ENCODE results near the gene KDM2A.
A peak's percentile ranks its signal among the peaks of the same experiment; 100 is the strongest.

Gene KDM2A

GRCh38 chr11:67238894-67239782 lies 120.1 kb downstream of the KDM2A start:
- DNase-seq (ENCODE audit: low spot score): no peak

- peak; percentile 99 for DNase-seq (ENCODE audit: low spot score)
Observed at GRCh38 chr11:67239783-67240575, 120.9 kb downstream of the KDM2A start.

DNA sequence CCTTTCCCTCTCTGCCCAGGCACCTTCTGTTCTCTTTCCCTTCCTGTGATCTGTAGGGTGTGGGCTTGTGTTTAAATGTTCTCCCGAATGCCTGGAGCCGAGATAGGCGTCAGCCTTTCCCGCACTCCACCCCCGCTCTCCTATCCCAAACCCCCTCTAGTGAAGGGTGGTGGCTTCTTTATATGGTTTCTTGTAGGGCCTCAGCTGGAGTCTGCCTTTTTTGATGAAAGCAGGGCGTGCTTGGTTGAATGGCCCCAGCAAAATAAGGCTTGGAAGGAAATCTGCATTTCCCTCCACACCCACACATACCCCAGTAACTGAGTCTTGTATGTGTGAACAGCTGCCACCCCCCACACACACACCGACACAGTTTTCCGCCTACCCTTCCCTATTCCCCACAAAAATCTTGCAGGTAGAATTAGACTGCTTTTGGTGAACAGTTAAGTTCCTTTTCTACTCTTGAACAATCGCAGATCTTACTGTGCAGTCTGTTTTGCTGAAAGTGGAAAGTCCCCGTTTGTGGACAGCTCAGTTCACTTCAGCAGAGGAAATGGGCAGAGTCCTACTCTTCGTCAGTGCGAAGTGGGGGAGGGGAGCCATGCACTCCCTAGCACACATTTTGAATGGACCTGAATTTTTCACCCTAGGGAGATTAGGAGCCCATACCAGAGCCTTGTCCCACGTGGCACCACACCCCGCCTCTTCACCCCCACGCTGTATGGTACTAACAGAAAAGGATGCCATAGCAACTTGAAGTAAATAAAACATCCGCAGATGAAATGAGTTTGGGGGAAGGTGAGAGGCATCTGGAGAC lies 121.7 kb downstream of the KDM2A start:
- DNase-seq (ENCODE audit: low spot score): peak; percentile 92

- DNase-seq (ENCODE audit: low spot score): no peak
Observed at GRCh38 chr11:67242548-67242947, 123.5 kb downstream of the KDM2A start.

DNA sequence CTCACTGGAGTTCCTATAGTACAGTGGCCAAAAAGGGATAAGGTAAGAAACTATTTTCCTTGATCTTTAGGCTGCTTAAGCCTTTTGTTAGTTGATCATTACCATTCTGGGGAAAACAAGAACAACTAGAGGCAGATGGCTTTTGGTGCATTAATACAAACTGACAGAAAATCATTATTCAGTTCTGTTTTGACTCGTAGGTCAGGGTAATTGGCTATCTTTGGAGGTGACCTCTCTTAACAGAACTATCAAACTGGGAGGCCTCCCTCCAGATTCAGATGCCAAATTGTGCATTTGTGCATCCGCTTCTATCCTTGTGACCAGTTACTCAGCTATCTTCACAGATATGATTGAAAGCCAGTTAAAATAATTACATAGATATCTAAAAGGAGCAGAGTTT lies 124.0 kb downstream of the KDM2A start:
- DNase-seq (ENCODE audit: low spot score): no peak

GRCh38 chr11:67245046-67245445 lies 126.0 kb downstream of the KDM2A start:
- no peak for DNase-seq (ENCODE audit: low spot score)

- DNase-seq (ENCODE audit: low spot score): no peak
Observed at GRCh38 chr11:67247946-67248550, 129.0 kb downstream of the KDM2A start.

DNA sequence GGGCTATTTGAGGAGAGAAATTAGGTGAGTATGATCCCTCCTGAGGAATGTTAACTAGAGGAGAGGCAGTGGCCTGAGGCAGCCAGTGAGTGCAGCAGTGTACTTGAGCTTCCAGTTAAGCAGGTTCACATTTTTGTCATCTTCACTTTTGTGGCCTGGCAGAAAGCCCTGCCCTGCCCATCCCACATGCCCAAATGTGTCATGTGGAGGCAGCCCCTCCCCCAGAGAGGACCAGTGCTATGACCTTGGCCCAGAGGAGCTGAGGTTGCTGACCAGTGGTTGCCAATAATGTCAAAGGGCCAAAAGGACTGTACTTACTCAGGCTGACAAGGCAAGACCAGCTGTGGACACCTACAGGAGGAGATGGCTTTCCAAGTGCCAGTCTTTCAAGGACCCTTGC lies 129.6 kb downstream of the KDM2A start:
- no peak for DNase-seq (ENCODE audit: low spot score)

DNA sequence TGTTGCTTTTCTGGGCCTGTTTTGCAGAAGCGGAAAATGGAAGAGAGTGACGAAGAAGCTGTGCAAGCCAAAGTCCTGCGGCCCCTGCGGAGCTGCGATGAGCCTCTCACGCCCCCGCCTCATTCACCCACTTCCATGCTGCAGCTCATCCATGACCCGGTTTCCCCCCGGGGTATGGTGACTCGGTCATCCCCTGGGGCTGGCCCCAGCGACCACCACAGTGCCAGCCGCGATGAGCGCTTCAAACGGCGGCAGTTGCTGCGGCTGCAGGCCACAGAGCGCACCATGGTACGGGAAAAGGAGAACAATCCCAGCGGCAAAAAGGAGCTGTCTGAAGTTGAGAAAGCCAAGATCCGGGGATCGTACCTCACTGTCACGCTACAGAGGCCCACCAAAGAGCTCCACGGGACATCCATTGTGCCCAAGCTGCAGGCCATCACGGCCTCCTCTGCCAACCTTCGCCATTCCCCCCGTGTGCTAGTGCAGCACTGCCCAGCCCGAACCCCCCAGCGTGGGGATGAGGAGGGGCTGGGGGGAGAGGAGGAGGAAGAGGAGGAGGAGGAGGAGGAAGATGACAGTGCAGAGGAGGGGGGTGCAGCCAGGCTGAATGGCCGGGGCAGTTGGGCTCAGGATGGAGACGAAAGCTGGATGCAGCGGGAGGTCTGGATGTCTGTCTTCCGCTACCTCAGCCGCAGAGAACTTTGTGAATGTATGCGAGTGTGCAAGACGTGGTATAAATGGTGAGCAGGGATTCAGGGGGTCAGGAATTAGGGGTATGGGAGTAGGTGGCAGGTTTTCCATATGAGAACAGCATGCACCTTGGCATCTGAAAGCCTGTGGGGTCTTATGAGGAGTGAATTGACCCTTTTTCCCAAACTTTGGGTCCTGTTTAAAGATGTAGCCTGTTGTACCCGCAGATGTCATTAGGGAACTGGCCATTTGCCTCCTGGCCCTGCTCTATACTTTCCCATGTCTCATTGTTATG lies 131.3 kb downstream of the KDM2A start:
- DNase-seq (ENCODE audit: low spot score): no peak

GRCh38 chr11:67251841-67252240 lies 132.8 kb downstream of the KDM2A start:
- DNase-seq (ENCODE audit: low spot score): no peak

DNA sequence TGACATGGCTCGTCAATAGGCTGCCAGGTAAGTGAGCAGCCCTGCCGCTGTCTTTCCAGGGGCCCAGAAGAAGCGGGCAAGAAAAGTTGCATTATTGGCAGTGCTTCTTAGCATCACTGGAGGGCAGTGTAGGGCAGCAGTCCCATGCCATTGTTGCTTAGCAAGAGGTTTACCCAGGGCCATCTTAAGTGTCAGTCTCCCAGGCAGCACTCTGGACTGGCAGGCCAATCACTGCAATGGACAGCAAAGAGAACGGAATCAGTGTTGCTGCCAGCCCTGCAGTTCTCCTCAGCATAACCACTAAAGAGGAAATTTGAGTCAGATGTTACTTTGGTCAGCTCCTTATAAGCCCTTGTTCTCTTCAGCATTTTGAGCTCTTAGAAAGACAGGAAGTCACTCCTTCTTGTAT lies 133.8 kb downstream of the KDM2A start:
- DNase-seq (ENCODE audit: low spot score): no peak

GRCh38 chr11:67253872-67254624 lies 135.0 kb downstream of the KDM2A start:
- no peak for DNase-seq (ENCODE audit: low spot score)

DNA sequence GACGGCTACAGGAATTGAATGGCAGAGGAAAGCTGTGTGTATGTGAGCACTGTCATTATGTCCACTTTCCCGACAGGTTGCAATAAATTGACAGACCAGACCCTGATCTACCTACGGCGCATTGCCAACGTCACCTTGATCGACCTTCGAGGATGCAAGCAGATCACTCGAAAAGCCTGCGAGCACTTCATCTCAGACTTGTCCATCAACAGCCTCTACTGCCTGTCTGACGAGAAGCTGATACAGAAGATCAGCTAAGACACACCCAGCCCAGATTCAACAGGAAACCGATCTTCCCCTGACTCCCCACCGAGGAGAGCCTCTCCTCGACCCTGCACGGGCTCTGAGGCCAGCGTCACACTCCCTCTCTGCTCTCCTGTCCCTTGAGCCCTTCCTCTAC lies 135.7 kb downstream of the KDM2A start:
- no peak for DNase-seq (ENCODE audit: low spot score)

GRCh38 chr11:67255353-67255752 lies 136.3 kb downstream of the KDM2A start:
- no peak for DNase-seq (ENCODE audit: low spot score)

DNA sequence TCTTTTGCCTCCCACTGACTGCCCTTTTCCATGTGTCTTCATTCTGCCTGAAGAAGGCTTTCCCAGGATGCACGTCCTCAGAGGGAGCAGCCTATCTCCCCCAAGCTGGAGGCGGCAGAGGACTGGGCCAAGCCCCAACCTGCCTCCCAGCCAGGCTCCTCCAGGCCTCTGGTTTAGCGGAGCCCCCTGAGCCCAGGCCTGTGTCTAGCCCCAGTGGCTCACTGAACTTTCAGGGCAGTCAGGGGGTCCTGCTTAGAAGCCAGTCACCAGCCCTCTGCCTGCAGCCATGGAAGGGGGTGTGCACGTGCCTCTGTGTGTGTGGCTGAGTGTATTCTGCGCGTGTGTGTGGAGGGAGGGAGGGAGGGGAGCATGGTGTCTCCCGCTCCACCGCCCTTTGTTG lies 136.8 kb downstream of the KDM2A start:
- no peak for DNase-seq (ENCODE audit: low spot score)

DNA sequence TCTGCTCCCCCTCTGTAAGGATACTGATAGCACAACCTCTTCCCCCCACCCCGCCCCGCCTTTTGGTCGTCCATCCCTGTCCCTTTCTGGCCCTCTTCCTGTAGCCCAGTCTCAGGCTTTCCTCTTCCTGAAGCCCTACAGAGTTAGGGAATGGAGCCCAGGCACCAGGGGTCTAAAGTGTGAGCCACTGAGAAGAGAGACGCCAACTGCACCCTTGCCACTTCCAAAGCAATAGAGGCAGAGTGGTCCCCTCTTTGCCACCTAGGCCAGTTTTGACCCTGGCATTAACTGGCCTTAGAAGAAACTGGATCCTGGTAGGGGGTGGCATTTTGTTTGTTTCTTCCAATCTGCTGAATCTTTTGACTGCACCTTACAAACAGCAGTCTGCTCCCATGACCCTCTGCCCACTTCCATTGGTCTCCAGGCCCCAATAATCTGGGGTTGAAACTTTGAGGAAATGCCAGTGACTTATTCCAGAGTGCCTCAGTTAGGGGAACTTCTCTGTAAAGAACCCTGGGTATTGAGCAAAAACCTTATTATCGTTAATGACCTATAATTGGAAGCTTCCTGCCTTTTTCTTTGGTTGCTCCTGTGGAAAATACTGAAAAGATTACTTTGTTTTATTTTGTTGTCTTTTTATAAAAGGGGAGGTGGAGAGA lies 137.5 kb downstream of the KDM2A start:
- no peak for DNase-seq (ENCODE audit: low spot score)

GRCh38 chr11:67260406-67260805 lies 141.3 kb downstream of the KDM2A start:
- no peak for DNase-seq (ENCODE audit: low spot score)

DNA sequence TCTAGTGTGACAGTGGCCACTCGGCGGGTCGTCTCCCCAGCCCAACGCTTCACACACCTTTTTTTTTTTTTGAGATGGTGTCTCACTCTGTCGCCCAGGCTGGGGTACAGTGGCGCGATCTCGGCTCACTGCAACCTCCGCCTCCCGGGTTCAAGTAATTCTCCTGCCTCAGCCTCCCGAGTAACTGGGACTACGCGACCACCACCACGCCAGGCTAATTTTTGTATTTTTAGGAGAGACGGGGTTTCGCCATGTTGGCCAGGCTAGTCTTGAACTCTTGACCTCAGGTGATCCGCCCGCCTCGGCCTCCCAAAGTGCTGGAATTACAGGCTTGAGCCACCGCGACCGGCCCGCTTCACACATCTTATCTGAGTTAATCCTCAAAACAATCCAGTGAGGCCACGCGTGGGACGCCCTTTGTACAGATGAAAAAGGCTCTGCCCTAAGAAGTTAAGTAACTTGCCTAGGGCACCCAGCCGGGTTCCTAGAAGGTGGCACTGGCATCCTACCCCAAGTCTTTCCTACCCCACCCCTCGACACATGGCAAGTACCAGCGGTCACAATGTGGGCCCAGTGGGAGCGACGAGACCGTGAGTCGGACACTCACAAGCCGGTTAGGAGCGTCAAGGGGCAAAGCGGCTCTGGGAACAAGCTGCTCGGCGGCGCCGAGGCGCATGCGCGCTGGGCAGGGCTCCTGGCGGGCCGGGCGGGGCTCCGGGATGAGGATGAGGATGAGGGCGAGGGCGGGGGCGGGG lies 142.0 kb downstream of the KDM2A start:
- peak; percentile 63 for DNase-seq (ENCODE audit: low spot score)

GRCh38 chr11:67261640-67261945 lies 142.5 kb downstream of the KDM2A start:
- DNase-seq (ENCODE audit: low spot score): no peak
